Measurements from ENCODE around the gene KIF18B. TPM values are rescaled to one million over a fixed set of nuclear protein-coding genes. Genes with fewer than 3 reads are reported as not detected.

Gene KIF18B
- total and polyA plus RNA-seq, 2 of the 8 experiments (the other 6 are each of a cell fraction or from before 2014, with no cell fraction given), result 39.0 to 59.4 TPM

GRCh38 chr17:44925731-44926697, 21.6 kb downstream of the KIF18B start (continued):
- TF ChIP-seq CHD7 (IDR thresholded peaks at IDR 0.05; ENCODE audit: insufficient replicate concordance, low read length), result no peak
- no peak for TF ChIP-seq BACH1 (IDR thresholded peaks at IDR 0.05; ENCODE audit: low read length)
- no peak for TF ChIP-seq MAX (IDR thresholded peaks at IDR 0.05)
- no peak for TF ChIP-seq POU5F1 (IDR thresholded peaks at IDR 0.05; ENCODE audit: low read depth, low read length)
- TF ChIP-seq SUZ12 (IDR thresholded peaks at IDR 0.05; ENCODE audit: low read length), result no peak
- TF ChIP-seq CBX8 (IDR thresholded peaks at IDR 0.05; ENCODE audit: borderline replicate concordance, low read depth, low read length), result no peak
- TF ChIP-seq TBP (IDR thresholded peaks at IDR 0.05; ENCODE audit: low read depth, low read length), result no peak
- TF ChIP-seq KDM5A (IDR thresholded peaks at IDR 0.05; ENCODE audit: low read length), result no peak
